Prostate gland (tissue), 2 donors: ENCODE data around the gene MPP3.

ENCODE experiments used
- POLR2A ChIP-seq: fragments of 450-650 bp; IDR thresholded peaks from one replicate; pipeline ENCODE4 v1.6.1; 2016; ENCODE audit warnings: antibody characterized with exemption, mild to moderate bottlenecking
- POLR2AphosphoS5 ChIP-seq: sonication (generic); formaldehyde crosslinking; IDR thresholded peaks from one replicate; pipeline ENCODE4 v1.6.1; 2017; ENCODE audit warnings: antibody characterized with exemption
- TF ChIP-seq, protein P1 (sequence below), 4 experiments: fragments of 200-600 bp in 2 of 4; fragments of 450-650 bp in 2 of 4; sonication (generic) in 2 of 4; IDR thresholded peaks; 1 replicate in 3 of 4; 2 replicates in 1 of 4; pipeline ENCODE4 v1.5.1; 2016 to 2019; ENCODE audit warnings: antibody characterized with exemption in 4 of 4, mild to moderate bottlenecking in 2 of 4, moderate library complexity in 2 of 4

GRCh38 chr17:43879723-43880419 is 46.9 kb upstream of the MPP3 start:
- no peak for TF ChIP-seq POLR2A
- TF ChIP-seq, protein P1, sequence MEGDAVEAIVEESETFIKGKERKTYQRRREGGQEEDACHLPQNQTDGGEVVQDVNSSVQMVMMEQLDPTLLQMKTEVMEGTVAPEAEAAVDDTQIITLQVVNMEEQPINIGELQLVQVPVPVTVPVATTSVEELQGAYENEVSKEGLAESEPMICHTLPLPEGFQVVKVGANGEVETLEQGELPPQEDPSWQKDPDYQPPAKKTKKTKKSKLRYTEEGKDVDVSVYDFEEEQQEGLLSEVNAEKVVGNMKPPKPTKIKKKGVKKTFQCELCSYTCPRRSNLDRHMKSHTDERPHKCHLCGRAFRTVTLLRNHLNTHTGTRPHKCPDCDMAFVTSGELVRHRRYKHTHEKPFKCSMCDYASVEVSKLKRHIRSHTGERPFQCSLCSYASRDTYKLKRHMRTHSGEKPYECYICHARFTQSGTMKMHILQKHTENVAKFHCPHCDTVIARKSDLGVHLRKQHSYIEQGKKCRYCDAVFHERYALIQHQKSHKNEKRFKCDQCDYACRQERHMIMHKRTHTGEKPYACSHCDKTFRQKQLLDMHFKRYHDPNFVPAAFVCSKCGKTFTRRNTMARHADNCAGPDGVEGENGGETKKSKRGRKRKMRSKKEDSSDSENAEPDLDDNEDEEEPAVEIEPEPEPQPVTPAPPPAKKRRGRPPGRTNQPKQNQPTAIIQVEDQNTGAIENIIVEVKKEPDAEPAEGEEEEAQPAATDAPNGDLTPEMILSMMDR (IDR thresholded peaks at IDR 0.05) = no peak
- TF ChIP-seq POLR2AphosphoS5 = no peak
